Stimulated activated naive CD8-positive, alpha-beta T cell treated with anti-CD3 and anti-CD28 coated beads, Interleukin-15, amount 100 ng/mL, for 72 hours (primary cell): Measurements from ENCODE around the gene NAB1.

Experiments
- ATAC-seq: fragments of 150-1000 bp; cut with Tn5 transposase; 2 replicates; pipeline ENCODE4 v1.10.0; 2021; ENCODE audit warnings: mild to moderate bottlenecking, moderate library complexity
- DNase-seq, 2 donors: peaks; one replicate each; pipeline ENCODE4 v3.0.0; 2021 to 2022
- H3K27ac Mint-ChIP-seq, 2 donors: one replicate each; pipeline ENCODE4 v1.8.0; 2022; ENCODE audit warnings: mild to moderate bottlenecking in 2 of 2, mixed read lengths in 2 of 2, moderate library complexity in 2 of 2
- H3K27me3 Mint-ChIP-seq: one replicate; pipeline ENCODE4 v1.8.0; 2022; ENCODE audit warnings: mixed read lengths
- H3K4me1 Mint-ChIP-seq: one replicate; pipeline ENCODE4 v1.8.0; 2022; ENCODE audit warnings: mild to moderate bottlenecking, mixed read lengths
- H3K4me3 Mint-ChIP-seq, 2 donors: one replicate each; pipeline ENCODE4 v1.8.0; 2022; ENCODE audit warnings: mild to moderate bottlenecking in 2 of 2, mixed read lengths in 2 of 2, moderate library complexity in 1 of 2
- H3K9me3 Mint-ChIP-seq, 2 donors: one replicate each; pipeline ENCODE4 v1.8.0; 2022; ENCODE audit warnings: mixed read lengths in 2 of 2

The NAB1 gene

DNA sequence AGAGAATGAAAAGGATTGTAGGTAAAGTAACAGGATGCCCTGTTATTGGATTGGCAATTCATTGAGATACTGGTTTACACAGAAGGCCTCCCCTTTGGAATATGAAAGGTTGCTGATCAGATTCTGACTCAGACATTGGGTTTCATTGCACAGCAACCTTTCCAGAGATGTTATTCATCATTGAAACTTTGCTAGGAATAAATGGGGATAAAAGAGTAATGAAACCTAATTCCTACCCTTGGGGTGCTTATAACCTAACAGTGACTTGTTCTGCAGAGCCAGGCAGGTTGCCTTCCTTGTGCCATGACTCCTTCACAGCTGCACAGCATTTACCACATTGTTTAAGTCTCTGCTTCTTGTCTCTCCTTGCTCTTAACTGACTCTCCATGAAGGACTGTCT is 5.0 kb downstream of the NAB1 start:
- ATAC-seq (no peak), DNase-seq (no peak)
- Mint-ChIP-seq H3K4me1 (peaks cover 21% of the 10 kb centered on the region), H3K27me3 (no peaks in the 10 kb centered on the region), H3K27ac (no peak overlapping the region), H3K4me3 (no peak overlapping the region), H3K9me3 (no peaks in the 10 kb centered on the region)

DNA sequence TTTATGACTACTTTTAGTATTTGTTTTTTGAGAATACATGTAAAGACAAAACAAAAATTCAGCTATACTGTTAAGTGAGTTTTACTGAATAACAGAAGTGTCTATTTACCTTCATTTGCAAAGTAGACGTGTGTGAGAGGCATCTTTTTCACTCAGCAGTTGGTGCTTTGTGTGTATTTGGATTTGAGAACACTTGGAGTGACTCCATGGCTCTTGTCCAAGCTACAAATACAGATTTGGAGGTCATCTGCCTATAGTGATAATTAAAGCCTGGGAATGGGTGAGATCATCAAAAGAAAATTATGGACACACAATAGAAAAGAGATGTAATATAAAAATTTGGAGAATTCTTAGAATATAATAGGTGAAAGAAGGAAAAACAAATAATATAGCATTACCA is 6.2 kb downstream of the NAB1 start:
- ATAC-seq = no peak
- Mint-ChIP-seq H3K4me3 (no peak overlapping the region), H3K4me1 (peaks cover 32% of the 10 kb centered on the region)

DNA sequence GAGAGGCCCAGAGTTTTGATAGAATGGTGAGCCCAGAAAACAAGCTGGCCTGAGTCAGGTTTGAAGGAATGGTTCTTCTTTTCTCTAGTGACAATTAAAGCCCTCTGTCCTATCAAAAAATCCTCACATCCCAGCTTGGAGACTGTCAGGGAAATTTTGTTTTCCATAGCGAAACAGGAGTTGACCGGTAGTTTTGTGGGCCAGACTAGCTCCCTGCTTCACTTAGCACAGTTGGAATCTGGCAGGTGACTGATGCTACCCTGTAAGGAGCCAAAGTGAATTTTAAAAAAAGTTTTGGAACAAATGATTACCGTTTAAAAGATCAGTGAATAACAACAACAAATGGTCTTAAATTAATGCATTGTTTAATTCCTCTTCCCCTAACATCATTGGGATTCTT is 6.7 kb downstream of the NAB1 start:
- no peak overlapping the region for H3K27ac Mint-ChIP-seq
- no peaks in the 10 kb centered on the region for H3K27me3 Mint-ChIP-seq
- peaks cover 34% of the 10 kb centered on the region for H3K4me1 Mint-ChIP-seq
- ATAC-seq = no peak
- DNase-seq = no peak
- H3K4me3 Mint-ChIP-seq = no peak overlapping the region
- no peaks in the 10 kb centered on the region for H3K9me3 Mint-ChIP-seq

More for the DNA sequence above, 6.2 kb downstream of the NAB1 start:
- no peak for DNase-seq
- no peaks in the 10 kb centered on the region for H3K27me3 Mint-ChIP-seq
- H3K27ac Mint-ChIP-seq = no peak overlapping the region
- H3K9me3 Mint-ChIP-seq = no peaks in the 10 kb centered on the region

DNA sequence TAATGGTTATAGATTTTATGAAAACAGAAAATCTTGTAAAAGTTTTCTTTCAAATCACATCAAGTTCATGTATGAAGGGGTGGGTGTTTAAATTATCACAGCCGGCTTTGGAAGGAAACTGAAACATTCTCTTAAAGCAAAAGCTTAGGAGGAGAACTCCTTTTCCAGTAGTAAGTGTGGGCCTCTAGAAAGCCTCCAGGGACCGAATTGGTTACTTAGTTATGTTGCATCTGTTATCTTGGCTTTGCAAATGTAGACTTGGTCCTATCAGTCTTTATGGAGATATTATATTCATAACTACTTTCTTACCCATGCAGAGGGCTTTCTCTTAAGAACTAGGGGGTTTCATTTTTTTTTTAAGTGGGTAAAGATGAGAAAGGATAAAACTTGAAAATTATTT is 7.4 kb downstream of the NAB1 start:
- H3K9me3 Mint-ChIP-seq = no peaks in the 10 kb centered on the region
- peaks cover 42% of the 10 kb centered on the region for H3K4me1 Mint-ChIP-seq
- no peaks in the 10 kb centered on the region for H3K27me3 Mint-ChIP-seq
- H3K27ac Mint-ChIP-seq = no peak overlapping the region
- no peak overlapping the region for H3K4me3 Mint-ChIP-seq
- ATAC-seq = no peak
- DNase-seq = no peak

DNA sequence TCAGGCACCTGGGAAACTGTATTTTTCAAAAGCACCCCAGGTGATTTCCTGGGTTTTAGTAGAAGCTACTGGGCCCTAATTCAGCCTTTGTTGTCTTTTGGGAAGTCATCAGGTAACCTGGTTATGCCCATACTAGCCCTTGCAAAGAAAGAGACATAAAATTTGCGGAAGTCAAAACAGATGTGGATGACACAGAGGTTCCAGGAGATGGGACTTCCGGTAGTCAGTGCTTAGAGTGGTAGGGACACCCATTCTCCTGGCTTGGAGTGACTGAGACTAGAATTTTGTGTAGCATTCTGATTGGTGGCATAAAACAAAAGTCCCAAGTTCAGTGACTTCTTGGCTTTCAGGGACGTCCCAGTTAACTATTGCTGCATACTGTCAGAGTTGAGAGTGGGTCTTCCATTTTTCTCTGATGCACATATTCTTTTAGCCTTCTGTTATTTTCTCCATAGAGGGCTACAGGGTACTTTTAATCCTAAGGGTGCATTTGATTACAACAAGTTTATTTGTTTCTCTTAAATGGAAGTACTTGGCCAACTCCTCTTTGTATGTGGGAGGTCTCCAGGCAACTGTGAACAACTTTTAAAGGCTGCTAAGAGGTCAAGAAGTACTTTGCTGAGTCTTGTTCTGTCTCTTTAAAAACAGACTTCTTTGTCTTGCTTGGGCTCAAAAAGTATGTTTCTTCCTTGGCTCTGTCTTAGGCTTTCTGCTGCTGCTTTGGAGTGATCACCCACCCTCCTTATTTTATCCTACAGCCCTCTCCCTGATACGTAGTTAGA is 8.8 kb downstream of the NAB1 start:
- Mint-ChIP-seq H3K27me3 (no peaks in the 10 kb centered on the region), H3K9me3 (no peaks in the 10 kb centered on the region), H3K4me1 (peaks cover 54% of the 10 kb centered on the region), H3K4me3 (no peak overlapping the region), H3K27ac (no peak overlapping the region)
- ATAC-seq = no peak
- no peak for DNase-seq

DNA sequence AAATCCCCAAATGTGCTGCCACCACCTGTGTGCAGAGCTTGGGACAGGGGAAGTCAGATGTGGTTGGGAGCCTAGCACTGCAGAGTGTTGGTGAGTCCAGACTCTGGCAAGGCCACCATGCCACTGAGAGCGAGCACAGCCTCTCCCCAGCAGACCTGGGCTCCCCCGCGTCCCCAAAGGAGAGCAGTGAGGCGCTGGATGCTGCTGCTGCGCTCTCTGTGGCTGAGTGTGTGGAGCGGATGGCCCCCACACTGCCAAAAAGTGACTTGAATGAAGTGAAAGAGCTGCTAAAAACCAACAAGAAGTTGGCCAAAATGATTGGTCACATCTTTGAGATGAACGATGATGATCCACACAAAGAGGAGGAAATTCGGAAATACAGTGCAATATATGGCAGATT is 10.7 kb downstream of the NAB1 start:
- no peak overlapping the region for H3K4me3 Mint-ChIP-seq
- no peaks in the 10 kb centered on the region for H3K27me3 Mint-ChIP-seq
- no peak overlapping the region for H3K27ac Mint-ChIP-seq
- DNase-seq = no peak
- peaks cover 71% of the 10 kb centered on the region for H3K4me1 Mint-ChIP-seq
- H3K9me3 Mint-ChIP-seq = no peaks in the 10 kb centered on the region
- ATAC-seq = no peak

DNA sequence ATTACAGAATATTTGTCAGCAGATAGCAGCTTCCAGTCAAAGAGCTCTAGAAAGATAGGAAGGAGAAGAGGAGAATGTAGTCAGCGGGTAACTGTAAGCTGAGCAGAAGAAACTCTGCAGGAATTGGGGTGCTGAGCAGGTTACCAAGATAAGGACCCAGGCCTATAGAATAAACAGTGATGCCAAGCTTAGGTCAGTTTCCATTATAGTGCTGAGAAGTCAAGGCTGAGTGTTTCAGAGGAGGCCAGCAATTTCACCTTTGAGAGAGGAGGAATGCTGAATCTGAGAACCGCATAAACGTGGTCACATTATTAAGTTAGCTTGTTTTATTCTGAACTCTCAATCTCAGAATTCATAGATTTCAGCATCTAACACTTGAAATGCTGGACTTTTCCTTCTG is 13.9 kb downstream of the NAB1 start:
- no peak for DNase-seq
- Mint-ChIP-seq H3K4me1 (peaks cover 82% of the 10 kb centered on the region), H3K27ac (no peak overlapping the region)

DNA sequence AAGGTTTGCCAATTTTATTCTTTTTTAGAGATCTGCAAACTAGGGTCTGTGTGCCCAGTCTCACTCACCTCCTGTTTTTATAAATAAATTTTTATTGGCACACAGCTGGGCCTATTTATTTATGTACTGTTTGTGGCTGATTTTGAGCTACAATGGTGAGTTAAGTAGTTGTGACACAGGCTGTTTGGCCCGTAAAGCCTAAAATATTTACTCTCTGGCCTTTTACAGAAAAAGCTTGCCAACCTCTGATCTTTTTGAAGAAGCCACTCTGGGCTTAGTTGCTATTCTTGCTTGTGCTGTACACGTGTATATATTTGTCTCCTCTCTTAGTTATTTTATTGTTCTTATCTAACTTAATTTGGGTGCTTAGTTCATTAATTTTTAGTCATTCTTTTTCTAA is 14.5 kb downstream of the NAB1 start:
- no peak overlapping the region for H3K27ac Mint-ChIP-seq
- DNase-seq = no peak
- H3K27me3 Mint-ChIP-seq = no peaks in the 10 kb centered on the region
- ATAC-seq = no peak
- H3K4me1 Mint-ChIP-seq = peaks cover 76% of the 10 kb centered on the region
- peaks cover 5 to 7% of the 10 kb centered on the region in 2 donors for H3K9me3 Mint-ChIP-seq
- H3K4me3 Mint-ChIP-seq = no peak overlapping the region

More for the DNA sequence above, 13.9 kb downstream of the NAB1 start:
- H3K27me3 Mint-ChIP-seq = no peaks in the 10 kb centered on the region
- no peak for ATAC-seq
- H3K9me3 Mint-ChIP-seq = peaks cover 5 to 7% of the 10 kb centered on the region in 2 donors
- no peak overlapping the region for H3K4me3 Mint-ChIP-seq

DNA sequence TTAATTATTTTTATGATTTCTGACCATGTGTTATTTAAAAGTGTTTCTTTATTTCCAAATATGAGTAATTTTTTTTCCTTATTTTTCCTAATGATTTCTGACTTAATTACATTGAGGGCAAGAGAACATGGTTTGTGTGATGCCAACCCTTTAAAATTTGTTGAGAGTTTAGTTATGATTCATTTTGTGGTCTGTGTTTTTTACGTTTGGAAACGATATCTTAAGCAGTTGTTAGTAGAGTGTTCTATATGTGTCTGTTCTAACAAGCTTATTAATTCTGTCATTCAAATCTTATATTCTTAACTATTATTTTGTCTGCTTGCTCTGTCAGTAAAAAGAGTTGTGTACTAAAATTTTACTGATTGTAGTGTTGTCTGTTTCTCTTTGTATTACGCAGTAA is 15.0 kb downstream of the NAB1 start:
- H3K4me1 Mint-ChIP-seq = peaks cover 71% of the 10 kb centered on the region
- peaks cover 5 to 7% of the 10 kb centered on the region in 2 donors for H3K9me3 Mint-ChIP-seq
- ATAC-seq (peak; percentile 54), DNase-seq (no peak)
- H3K4me3 Mint-ChIP-seq = no peak overlapping the region
- no peak overlapping the region for H3K27ac Mint-ChIP-seq
- no peaks in the 10 kb centered on the region for H3K27me3 Mint-ChIP-seq

DNA sequence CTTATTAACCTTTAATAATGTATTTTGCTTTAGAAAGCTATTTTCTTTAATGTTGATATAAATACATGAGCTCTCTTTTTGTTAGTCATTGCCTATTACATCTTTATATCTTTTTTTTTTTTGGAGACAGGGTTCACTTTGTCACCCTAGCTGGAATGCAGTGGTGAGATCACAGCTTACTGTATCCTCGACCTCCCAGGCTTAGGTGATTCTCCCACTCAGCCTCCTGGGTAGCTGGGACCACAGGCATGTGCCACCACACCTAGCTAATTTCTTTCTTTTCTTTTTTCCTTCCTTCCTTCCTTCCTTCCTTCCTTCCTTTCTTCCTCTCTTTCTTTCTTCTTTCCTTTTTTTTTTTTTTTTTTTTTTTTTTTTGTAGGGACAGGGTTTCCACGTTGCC is 15.4 kb downstream of the NAB1 start:
- Mint-ChIP-seq H3K4me3 (no peak overlapping the region), H3K27me3 (no peaks in the 10 kb centered on the region), H3K4me1 (peaks cover 67% of the 10 kb centered on the region), H3K9me3 (peaks cover 5 to 7% of the 10 kb centered on the region in 2 donors), H3K27ac (no peak overlapping the region)
- DNase-seq (no peak), ATAC-seq (no peak)

DNA sequence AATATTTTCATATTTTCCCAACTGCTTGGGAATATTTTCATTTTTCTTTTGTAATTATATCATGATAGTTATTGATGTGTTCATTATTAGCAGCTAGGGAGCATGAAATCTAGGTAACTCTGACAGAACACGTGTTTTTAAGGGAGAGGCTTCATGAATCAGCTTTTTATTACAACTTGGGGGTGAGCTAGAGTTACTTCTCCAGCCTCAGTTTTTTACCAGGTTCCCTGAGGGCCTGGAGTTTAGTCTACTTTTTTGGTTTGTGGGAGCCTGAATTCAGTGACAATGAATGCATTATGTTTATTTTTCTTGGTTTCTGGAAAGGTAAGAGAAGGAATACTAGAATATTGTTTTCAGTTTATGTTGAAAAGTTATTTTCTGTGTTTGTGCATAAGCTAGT is 18.0 kb downstream of the NAB1 start:
- DNase-seq = no peak
- H3K9me3 Mint-ChIP-seq = peaks cover 5 to 7% of the 10 kb centered on the region in 2 donors
- peaks cover 43% of the 10 kb centered on the region for H3K4me1 Mint-ChIP-seq
- no peak overlapping the region for H3K27ac Mint-ChIP-seq
- no peak overlapping the region for H3K4me3 Mint-ChIP-seq
- no peak for ATAC-seq
- no peaks in the 10 kb centered on the region for H3K27me3 Mint-ChIP-seq

DNA sequence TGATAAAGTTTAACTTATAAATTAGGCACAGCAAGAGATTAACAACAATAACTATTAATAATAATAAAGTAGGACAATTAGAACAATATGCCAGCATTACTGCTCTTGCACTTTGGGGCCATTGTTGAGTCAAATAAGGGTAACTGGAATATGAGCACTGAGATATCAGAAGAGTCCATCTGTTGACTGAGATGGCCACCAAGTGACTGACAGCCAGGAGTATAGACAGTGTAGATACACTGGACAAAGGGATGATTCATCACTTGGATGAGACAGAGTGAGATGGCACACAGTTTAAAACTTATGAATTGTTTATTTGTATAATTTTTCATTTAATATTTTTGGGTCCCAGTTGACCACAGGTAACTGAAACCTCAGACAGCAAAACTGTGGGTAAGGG is 20.0 kb downstream of the NAB1 start:
- peaks cover 32% of the 10 kb centered on the region for H3K4me1 Mint-ChIP-seq
- H3K27ac Mint-ChIP-seq = no peak overlapping the region
- peaks cover 5 to 7% of the 10 kb centered on the region in 2 donors for H3K9me3 Mint-ChIP-seq
- no peak for DNase-seq
- no peak overlapping the region for H3K4me3 Mint-ChIP-seq
- no peaks in the 10 kb centered on the region for H3K27me3 Mint-ChIP-seq
- no peak for ATAC-seq

DNA sequence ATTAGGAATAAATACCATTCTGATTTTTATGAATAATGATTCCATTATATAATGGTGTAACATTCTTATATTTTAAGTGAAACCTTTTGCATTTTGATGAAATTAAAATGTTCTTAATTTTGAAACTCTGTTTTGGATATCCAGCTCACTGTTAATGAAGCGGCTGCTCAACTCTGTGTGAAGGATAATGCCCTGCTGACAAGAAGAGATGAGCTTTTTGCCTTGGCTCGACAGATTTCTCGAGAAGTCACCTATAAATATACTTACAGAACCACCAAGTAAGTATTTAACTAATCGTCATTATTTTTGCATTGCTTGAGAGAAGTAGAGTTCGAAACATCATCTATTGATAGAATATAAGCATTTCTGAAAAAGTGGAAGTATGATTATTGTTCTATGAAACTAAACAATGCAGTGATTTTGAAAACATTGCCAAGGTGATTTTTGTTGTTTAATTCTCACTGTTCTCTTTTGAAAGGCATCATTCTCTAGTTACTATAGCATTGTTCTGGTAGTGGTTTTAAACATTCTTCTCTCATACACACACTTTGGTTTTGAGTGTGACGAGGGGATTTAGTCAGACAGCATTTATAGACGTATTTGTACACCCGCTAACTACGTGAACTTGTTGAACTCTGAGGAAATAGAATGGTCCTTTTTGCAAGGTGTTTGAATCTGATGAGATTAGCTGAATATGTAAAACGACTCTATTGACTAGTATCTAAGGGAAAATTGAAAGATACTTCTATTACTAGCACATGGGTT is 21.5 kb downstream of the NAB1 start:
- H3K27ac Mint-ChIP-seq = no peak overlapping the region
- ATAC-seq (no peak), DNase-seq (no peak)
- H3K4me3 Mint-ChIP-seq = no peak overlapping the region
- no peaks in the 10 kb centered on the region for H3K27me3 Mint-ChIP-seq
- peaks cover 35% of the 10 kb centered on the region for H3K4me1 Mint-ChIP-seq
- peaks cover 1 to 3% of the 10 kb centered on the region in 2 donors for H3K9me3 Mint-ChIP-seq

DNA sequence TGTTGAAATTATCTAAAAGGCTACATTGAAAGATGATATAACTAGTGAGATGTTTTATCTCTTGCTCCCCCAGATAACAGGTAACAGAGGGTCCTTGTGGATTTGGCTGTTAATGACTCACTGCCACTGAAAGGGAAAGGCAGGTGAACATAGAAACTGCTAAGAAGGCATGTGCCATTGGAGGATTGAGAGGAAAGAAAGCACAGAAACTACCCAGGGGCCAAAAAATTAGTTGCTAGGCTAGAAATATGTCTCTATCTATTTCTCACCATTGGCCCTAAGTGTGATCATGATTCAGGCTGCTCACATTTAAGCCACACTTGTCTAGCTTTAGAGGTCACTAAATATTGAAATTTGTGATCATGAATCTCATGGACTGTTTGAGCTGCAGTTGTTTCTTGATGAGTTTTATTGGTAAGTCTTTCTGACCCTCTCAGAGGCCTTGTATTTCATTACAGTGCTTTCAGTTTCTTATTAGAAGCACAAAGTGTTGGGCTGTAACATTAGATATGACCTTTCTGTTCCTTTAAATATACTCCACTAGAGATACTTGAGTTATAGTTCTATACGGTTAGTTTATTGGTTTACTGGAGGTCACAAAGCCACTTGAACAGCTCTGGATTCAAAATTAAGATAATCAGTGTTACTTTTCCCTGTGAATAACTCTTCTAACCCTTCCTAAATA is 26.2 kb downstream of the NAB1 start:
- Mint-ChIP-seq H3K4me1 (peaks cover 49% of the 10 kb centered on the region), H3K4me3 (peak overlapping the region; percentile 25 to 62), H3K9me3 (no peaks in the 10 kb centered on the region), H3K27me3 (no peaks in the 10 kb centered on the region), H3K27ac (peak overlapping the region; percentile 55 to 58)
- ATAC-seq = no peak
- no peak for DNase-seq

DNA sequence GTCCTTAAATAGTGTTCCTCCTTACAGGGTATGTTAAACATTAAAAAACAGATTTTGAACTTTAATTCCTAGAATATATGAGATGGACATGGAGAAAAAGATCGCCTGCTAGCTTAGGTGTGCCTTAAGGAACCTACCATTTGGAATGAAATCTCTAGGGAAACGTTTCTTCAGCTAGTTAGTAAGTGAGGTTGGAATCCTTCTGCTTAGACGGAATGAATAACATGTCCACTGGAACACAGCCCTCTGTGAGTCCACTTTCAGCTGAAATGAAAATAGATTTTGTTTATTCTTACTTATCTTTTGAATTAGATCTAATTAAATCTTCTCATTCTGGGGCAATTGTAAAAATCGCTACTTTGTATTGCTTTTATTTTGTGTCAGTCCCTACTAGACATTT is 28.4 kb downstream of the NAB1 start:
- ATAC-seq = no peak
- H3K4me3 Mint-ChIP-seq = no peak overlapping the region
- no peaks in the 10 kb centered on the region for H3K27me3 Mint-ChIP-seq
- no peaks in the 10 kb centered on the region for H3K9me3 Mint-ChIP-seq
- H3K27ac Mint-ChIP-seq = no peak overlapping the region
- peaks cover 57% of the 10 kb centered on the region for H3K4me1 Mint-ChIP-seq
- DNase-seq = no peak
